ENCODE measurements around the gene FAXC.

FAXC gene

DNA sequence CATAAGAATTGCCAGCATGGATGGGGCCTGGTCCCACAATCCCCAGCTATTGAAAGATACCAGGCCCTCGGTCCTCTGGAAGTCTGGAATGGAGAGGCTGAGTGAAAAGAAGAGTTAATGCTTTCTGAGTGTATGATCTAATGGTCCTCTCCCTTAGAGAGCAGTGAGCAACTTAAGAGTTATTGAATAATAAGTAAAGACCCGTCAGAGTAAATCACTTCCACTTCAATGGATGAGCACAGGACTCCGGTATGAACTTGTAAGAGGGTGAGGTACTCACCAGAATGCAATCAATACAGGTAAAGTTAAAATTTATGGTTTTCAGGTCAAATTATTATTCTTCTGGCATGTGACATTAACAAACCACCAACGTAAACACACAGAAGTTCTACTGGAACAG is 39.9 kb downstream of the FAXC start:
- no peak for DNase-seq
- no peak overlapping the region for H3K9ac ChIP-seq (ENCODE audit: low read length)
- TF ChIP-seq EZH2 (optimal IDR thresholded peaks at IDR 0.05; ENCODE audit: low read depth, low read length) = no peak
- no peak for TF ChIP-seq EZH2phosphoT487 (IDR thresholded peaks at IDR 0.05; ENCODE audit: low read length)
- TF ChIP-seq, protein P1, sequence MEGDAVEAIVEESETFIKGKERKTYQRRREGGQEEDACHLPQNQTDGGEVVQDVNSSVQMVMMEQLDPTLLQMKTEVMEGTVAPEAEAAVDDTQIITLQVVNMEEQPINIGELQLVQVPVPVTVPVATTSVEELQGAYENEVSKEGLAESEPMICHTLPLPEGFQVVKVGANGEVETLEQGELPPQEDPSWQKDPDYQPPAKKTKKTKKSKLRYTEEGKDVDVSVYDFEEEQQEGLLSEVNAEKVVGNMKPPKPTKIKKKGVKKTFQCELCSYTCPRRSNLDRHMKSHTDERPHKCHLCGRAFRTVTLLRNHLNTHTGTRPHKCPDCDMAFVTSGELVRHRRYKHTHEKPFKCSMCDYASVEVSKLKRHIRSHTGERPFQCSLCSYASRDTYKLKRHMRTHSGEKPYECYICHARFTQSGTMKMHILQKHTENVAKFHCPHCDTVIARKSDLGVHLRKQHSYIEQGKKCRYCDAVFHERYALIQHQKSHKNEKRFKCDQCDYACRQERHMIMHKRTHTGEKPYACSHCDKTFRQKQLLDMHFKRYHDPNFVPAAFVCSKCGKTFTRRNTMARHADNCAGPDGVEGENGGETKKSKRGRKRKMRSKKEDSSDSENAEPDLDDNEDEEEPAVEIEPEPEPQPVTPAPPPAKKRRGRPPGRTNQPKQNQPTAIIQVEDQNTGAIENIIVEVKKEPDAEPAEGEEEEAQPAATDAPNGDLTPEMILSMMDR (IDR thresholded peaks at IDR 0.05; ENCODE audit: low read length) = no peak
- H3K9me2 ChIP-seq (replicated peaks; ENCODE audit: insufficient read depth, low read length) = no peaks in the 10 kb centered on the region
- H4K20me1 ChIP-seq (ENCODE audit: insufficient read depth, low read length) = no peaks in the 10 kb centered on the region
- H3K4me2 ChIP-seq (ENCODE audit: low read depth, low read length) = no peak overlapping the region
- H3K79me2 ChIP-seq (ENCODE audit: low read length) = no peaks in the 10 kb centered on the region
- no peaks in the 10 kb centered on the region for H3K36me3 ChIP-seq (replicated peaks; ENCODE audit: insufficient read depth, low read length)
- H3K27ac ChIP-seq (ENCODE audit: low read length) = no peak overlapping the region
- no peak overlapping the region for H2AFZ ChIP-seq (ENCODE audit: low read length)
- no peak overlapping the region for H3K4me3 ChIP-seq (ENCODE audit: low read length)
- no peaks in the 10 kb centered on the region; the same call in 1 of the 2 replicates for H3F3A ChIP-seq (ENCODE audit: insufficient read depth, low read length)
- H3K27me3 ChIP-seq (replicated peaks; ENCODE audit: insufficient read depth, low read length) = no peaks in the 10 kb centered on the region
- 0 out of 2 replicates have a peak, but pooled peaks cover 3% of the 10 kb centered on the region for H3K4me1 ChIP-seq (ENCODE audit: low read length)
- H3K9me3 ChIP-seq (replicated peaks; ENCODE audit: insufficient read depth, low read length) = no peaks in the 10 kb centered on the region

DNA sequence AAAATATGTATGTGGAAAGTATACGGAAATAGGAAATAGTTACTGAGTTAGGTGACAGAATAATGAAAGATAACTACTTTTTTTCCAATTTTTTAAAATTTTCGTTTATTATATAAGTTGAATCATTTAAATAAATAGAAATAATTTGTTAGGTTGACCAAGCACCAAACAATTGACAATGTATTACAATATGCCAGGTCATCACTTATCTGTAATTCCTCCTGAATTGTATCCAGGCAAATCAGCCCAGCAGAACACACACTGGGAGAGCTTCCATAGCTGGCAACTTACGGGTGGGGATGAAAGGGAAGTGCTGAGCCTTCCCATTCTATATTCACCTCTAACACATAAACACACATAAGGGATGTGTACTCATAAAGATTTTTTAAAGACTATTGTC is 40.7 kb downstream of the FAXC start:
- no peak overlapping the region for H3K27ac ChIP-seq (ENCODE audit: low read length)
- no peaks in the 10 kb centered on the region for H3K9me3 ChIP-seq (replicated peaks; ENCODE audit: insufficient read depth, low read length)
- H4K20me1 ChIP-seq (ENCODE audit: insufficient read depth, low read length) = no peaks in the 10 kb centered on the region
- H3K4me1 ChIP-seq (ENCODE audit: low read length) = 0 out of 2 replicates have a peak, but pooled peaks cover 3% of the 10 kb centered on the region
- H3K9ac ChIP-seq (ENCODE audit: low read length) = no peak overlapping the region
- TF ChIP-seq EZH2 (optimal IDR thresholded peaks at IDR 0.05; ENCODE audit: low read depth, low read length) (no peak), EZH2phosphoT487 (IDR thresholded peaks at IDR 0.05; ENCODE audit: low read length) (no peak)
- TF ChIP-seq, protein P1 (IDR thresholded peaks at IDR 0.05; ENCODE audit: low read length) = no peak
- H3K27me3 ChIP-seq (replicated peaks; ENCODE audit: insufficient read depth, low read length) = no peaks in the 10 kb centered on the region
- DNase-seq = no peak
- no peak overlapping the region for H3K4me2 ChIP-seq (ENCODE audit: low read depth, low read length)
- no peak overlapping the region for H3K4me3 ChIP-seq (ENCODE audit: low read length)
- no peaks in the 10 kb centered on the region; the same call in 1 of the 2 replicates for H3F3A ChIP-seq (ENCODE audit: insufficient read depth, low read length)
- no peaks in the 10 kb centered on the region for H3K36me3 ChIP-seq (replicated peaks; ENCODE audit: insufficient read depth, low read length)
- no peaks in the 10 kb centered on the region for H3K9me2 ChIP-seq (replicated peaks; ENCODE audit: insufficient read depth, low read length)
- H2AFZ ChIP-seq (ENCODE audit: low read length) = no peak overlapping the region
- no peaks in the 10 kb centered on the region for H3K79me2 ChIP-seq (ENCODE audit: low read length)

DNA sequence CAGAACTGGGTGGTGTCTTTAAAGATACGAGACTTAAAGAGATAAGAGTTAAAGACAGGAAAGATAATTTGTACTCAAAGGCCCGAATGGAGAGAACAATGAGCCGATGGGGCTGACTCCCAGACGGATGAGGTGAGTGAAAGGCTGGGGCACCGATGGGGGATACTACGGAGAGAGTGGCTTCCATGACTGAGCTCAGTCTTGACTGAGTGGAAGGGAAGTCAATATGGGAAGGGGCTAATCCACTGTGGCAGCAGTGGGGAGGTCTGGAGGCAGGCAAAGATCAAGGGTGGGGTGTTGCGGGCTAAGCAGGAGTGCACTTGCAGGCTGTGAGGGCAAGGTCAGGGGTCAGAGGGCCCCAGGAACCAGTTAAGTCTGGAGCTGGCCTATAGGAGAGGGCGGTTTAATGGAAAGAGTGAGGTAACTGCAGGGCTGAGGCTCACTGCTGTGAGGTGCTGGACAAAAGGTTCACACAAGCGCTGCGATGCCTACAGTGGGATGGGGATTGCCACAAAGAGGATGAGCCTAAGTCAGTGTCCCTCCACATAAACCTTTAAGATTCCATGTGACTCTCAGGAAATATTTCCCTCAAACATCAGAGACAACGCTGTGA is 42.1 kb downstream of the FAXC start:
- Histone ChIP-seq H3K27ac (ENCODE audit: low read length) (no peak overlapping the region), H3F3A (ENCODE audit: insufficient read depth, low read length) (no peaks in the 10 kb centered on the region; the same call in 1 of the 2 replicates), H3K4me2 (ENCODE audit: low read depth, low read length) (no peak overlapping the region), H3K36me3 (replicated peaks; ENCODE audit: insufficient read depth, low read length) (no peaks in the 10 kb centered on the region), H3K4me1 (ENCODE audit: low read length) (0 out of 2 replicates have a peak, but pooled peaks cover 3% of the 10 kb centered on the region), H3K9ac (ENCODE audit: low read length) (no peak overlapping the region), H4K20me1 (ENCODE audit: insufficient read depth, low read length) (no peaks in the 10 kb centered on the region), H3K9me3 (replicated peaks; ENCODE audit: insufficient read depth, low read length) (no peaks in the 10 kb centered on the region), H3K9me2 (replicated peaks; ENCODE audit: insufficient read depth, low read length) (no peaks in the 10 kb centered on the region), H3K27me3 (replicated peaks; ENCODE audit: insufficient read depth, low read length) (no peaks in the 10 kb centered on the region), H3K4me3 (ENCODE audit: low read length) (no peak overlapping the region), H3K79me2 (ENCODE audit: low read length) (no peaks in the 10 kb centered on the region), H2AFZ (ENCODE audit: low read length) (no peak overlapping the region)
- no peak for DNase-seq
- TF ChIP-seq EZH2 (optimal IDR thresholded peaks at IDR 0.05; ENCODE audit: low read depth, low read length) (no peak), EZH2phosphoT487 (IDR thresholded peaks at IDR 0.05; ENCODE audit: low read length) (no peak)
- TF ChIP-seq, protein P1 (IDR thresholded peaks at IDR 0.05; ENCODE audit: low read length) = no peak
